HepG2 (cell line): ENCODE results near the gene ALDH9A1. TPM values are rescaled to one million over a fixed set of nuclear protein-coding genes. Genes with fewer than 3 reads are reported as not detected.

Experiments used
- ATF2 ChIP-seq: sonication (generic); formaldehyde crosslinking; IDR thresholded peaks from 2 replicates; pipeline ENCODE4 v1.4.0; 2020; ENCODE audit warnings: missing genetic modification reagents
- DR1 ChIP-seq: sonication (generic); formaldehyde crosslinking; IDR thresholded peaks from 2 replicates; pipeline ENCODE4 v1.8.0; 2021; ENCODE audit warnings: mild to moderate bottlenecking, missing genetic modification reagents, inconsistent platforms
- FOXO1 ChIP-seq: sonication (generic); formaldehyde crosslinking; IDR thresholded peaks from 2 replicates; pipeline ENCODE4 v1.4.0; 2020; ENCODE audit warnings: missing genetic modification reagents
- GFI1 ChIP-seq: sonication (generic); formaldehyde crosslinking; IDR thresholded peaks from 2 replicates; pipeline ENCODE4 v1.5.0; 2020; ENCODE audit warnings: missing genetic modification reagents, mild to moderate bottlenecking, borderline replicate concordance
- HES4 ChIP-seq: sonication (generic); formaldehyde crosslinking; IDR thresholded peaks from 2 replicates; pipeline ENCODE4 v1.9.0; 2021; ENCODE audit warnings: mild to moderate bottlenecking, missing genetic modification reagents, borderline replicate concordance
- IKZF5 ChIP-seq: IDR thresholded peaks from 2 replicates; pipeline ENCODE4 v1.6.1; 2018; ENCODE audit warnings: missing genetic modification reagents, mild to moderate bottlenecking, missing compliant biosample characterization
- JARID2 ChIP-seq: sonication (generic); formaldehyde crosslinking; IDR thresholded peaks from 2 replicates; pipeline ENCODE4 v1.8.1; 2023; ENCODE audit warnings: missing genetic modification reagents, inconsistent platforms; ENCODE audit not compliant: insufficient replicate concordance
- KAT8 ChIP-seq: IDR thresholded peaks from 2 replicates; pipeline ENCODE4 v1.6.1; 2016; ENCODE audit warnings: missing genetic modification reagents, missing compliant biosample characterization
- MXD4 ChIP-seq: IDR thresholded peaks from 2 replicates; pipeline ENCODE4 v1.6.1; 2016; ENCODE audit warnings: mild to moderate bottlenecking, missing biosample characterization, missing genetic modification reagents
- NRL ChIP-seq: sonication (generic); formaldehyde crosslinking; IDR thresholded peaks from 2 replicates; pipeline ENCODE4 v1.5.0; 2020; ENCODE audit warnings: missing genetic modification reagents, mild to moderate bottlenecking, moderate library complexity, borderline replicate concordance
- PHF20 ChIP-seq: sonication (generic); formaldehyde crosslinking; IDR thresholded peaks from 2 replicates; pipeline ENCODE4 v1.5.0; 2020; ENCODE audit warnings: mild to moderate bottlenecking, missing genetic modification reagents
- POLR2AphosphoS5 ChIP-seq: IDR thresholded peaks from 2 replicates; pipeline ENCODE4 v1.6.1; 2012; ENCODE audit warnings: low read depth, low read length
- SALL2 ChIP-seq: sonication (generic); formaldehyde crosslinking; IDR thresholded peaks from 2 replicates; pipeline ENCODE4 v1.8.1; 2023; ENCODE audit warnings: mild to moderate bottlenecking, missing genetic modification reagents, inconsistent platforms
- SNAPC2 ChIP-seq: sonication (generic); formaldehyde crosslinking; IDR thresholded peaks from 2 replicates; pipeline ENCODE4 v1.8.1; 2022; ENCODE audit warnings: mild to moderate bottlenecking, missing genetic modification reagents
- SP5 ChIP-seq: IDR thresholded peaks from 2 replicates; pipeline ENCODE4 v1.6.1; 2016; ENCODE audit warnings: low read depth, borderline replicate concordance
- YEATS2 ChIP-seq: sonication (generic); formaldehyde crosslinking; IDR thresholded peaks from 2 replicates; pipeline ENCODE4 v1.4.0; 2020; ENCODE audit warnings: missing genetic modification reagents, borderline replicate concordance
- ZBTB26 ChIP-seq: IDR thresholded peaks from 2 replicates; pipeline ENCODE4 v1.6.1; 2016; ENCODE audit warnings: missing compliant biosample characterization, missing genetic modification reagents, borderline replicate concordance
- ZNF10 ChIP-seq: sonication (generic); formaldehyde crosslinking; IDR thresholded peaks from 2 replicates; pipeline ENCODE4 v1.4.0; 2020; ENCODE audit warnings: mild to moderate bottlenecking, low read depth, missing genetic modification reagents, borderline replicate concordance
- ZNF256 ChIP-seq: sonication (generic); formaldehyde crosslinking; conservative IDR thresholded peaks from 2 replicates; pipeline ENCODE4 v1.4.0; 2020; ENCODE audit warnings: missing genetic modification reagents
- ZNF3 ChIP-seq: IDR thresholded peaks from 2 replicates; pipeline ENCODE4 v1.7.0; 2017; ENCODE audit warnings: inconsistent platforms
- ZNF446 ChIP-seq: sonication (generic); formaldehyde crosslinking; IDR thresholded peaks from 2 replicates; pipeline ENCODE4 v1.5.0; 2020; ENCODE audit warnings: mild to moderate bottlenecking, missing genetic modification reagents
- ZNF510 ChIP-seq: sonication (generic); formaldehyde crosslinking; IDR thresholded peaks from 2 replicates; pipeline ENCODE4 v1.4.0; 2020; ENCODE audit warnings: low read depth, mild to moderate bottlenecking, missing genetic modification reagents
- polyA plus RNA-seq, 8 experiments: library from polyadenylated mRNA; depleted of rRNA in 3 of 8; stranded (reverse) in 7 of 8; unstranded in 1 of 8; fragments of >200 nt; fragmentation: Illumina TruSeq in 4 of 8; extraction: Trizol in 4 of 8; gene quantifications; 2 replicates each; pipeline versions ENCODE4 v1.2.1 to v1.2.3, GENCODE V29; 2011 to 2016; ENCODE audit warnings: low read depth in 4 of 8, missing spikeins in 1 of 8, mixed read lengths in 1 of 8; ENCODE audit not compliant: insufficient read depth in 1 of 8
- total RNA-seq, 5 experiments: library from RNA; depleted of rRNA; stranded (reverse); fragments of >200 nt; fragmentation: Illumina TruSeq; extraction: Trizol; gene quantifications; 2 replicates each; pipeline ENCODE4 v1.2.3, GENCODE V29; 2016; ENCODE audit warnings: low read depth in 1 of 5
- TF ChIP-seq, protein P1 (sequence below): sonication (generic); formaldehyde crosslinking; IDR thresholded peaks from 2 replicates; pipeline ENCODE4 v1.4.0; 2020; ENCODE audit warnings: missing genetic modification reagents, mild to moderate bottlenecking, borderline replicate concordance

Gene ALDH9A1
- total and polyA plus RNA-seq, 2 of the 13 experiments (the other 11 are each of a cell fraction or from before 2014, with no cell fraction given) = 27.5 to 38.5 TPM

DNA sequence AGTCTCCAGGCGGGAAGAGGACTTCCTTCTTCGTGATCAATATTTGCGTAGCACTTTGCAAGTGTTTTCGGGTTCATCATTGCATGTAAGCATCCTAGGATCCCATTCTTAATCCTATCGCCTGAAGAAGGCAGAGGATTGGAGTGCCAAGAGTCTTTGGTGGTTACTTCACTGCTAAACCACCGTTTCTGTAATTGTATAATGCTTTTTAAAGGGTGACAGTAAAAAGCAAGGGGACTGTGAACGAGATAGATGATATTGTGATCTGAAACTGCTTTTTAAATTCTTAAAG is 345 bp upstream of the ALDH9A1 start (continued):
- TF ChIP-seq ZBTB26 (CRISPR knock-in tag) (no peak), SP5 (CRISPR knock-in tag) (0 out of 2 replicates have a peak, but pooled peaks have one; percentile 1), DR1 (CRISPR knock-in tag) (no peak), JARID2 (CRISPR knock-in tag) (no peak), ZNF3 (no peak), ATF2 (CRISPR knock-in tag) (no peak), HES4 (CRISPR knock-in tag) (no peak), KAT8 (no peak), IKZF5 (CRISPR knock-in tag) (no peak), ZNF510 (CRISPR knock-in tag) (no peak), POLR2AphosphoS5 (peak; percentile 5; the same call in 1 of the 2 replicates), PHF20 (CRISPR knock-in tag) (no peak), SALL2 (CRISPR knock-in tag) (no peak), ZNF256 (CRISPR knock-in tag) (no peak), YEATS2 (CRISPR knock-in tag) (no peak), SNAPC2 (no peak), FOXO1 (CRISPR knock-in tag) (no peak), MXD4 (CRISPR knock-in tag) (no peak), ZNF446 (CRISPR knock-in tag) (0 out of 2 replicates have a peak, but pooled peaks have one; percentile 0), ZNF10 (CRISPR knock-in tag) (no peak), NRL (CRISPR knock-in tag) (no peak), GFI1 (CRISPR knock-in tag) (0 out of 2 replicates have a peak, but pooled peaks have one; percentile 0)
- TF ChIP-seq, protein P1, sequence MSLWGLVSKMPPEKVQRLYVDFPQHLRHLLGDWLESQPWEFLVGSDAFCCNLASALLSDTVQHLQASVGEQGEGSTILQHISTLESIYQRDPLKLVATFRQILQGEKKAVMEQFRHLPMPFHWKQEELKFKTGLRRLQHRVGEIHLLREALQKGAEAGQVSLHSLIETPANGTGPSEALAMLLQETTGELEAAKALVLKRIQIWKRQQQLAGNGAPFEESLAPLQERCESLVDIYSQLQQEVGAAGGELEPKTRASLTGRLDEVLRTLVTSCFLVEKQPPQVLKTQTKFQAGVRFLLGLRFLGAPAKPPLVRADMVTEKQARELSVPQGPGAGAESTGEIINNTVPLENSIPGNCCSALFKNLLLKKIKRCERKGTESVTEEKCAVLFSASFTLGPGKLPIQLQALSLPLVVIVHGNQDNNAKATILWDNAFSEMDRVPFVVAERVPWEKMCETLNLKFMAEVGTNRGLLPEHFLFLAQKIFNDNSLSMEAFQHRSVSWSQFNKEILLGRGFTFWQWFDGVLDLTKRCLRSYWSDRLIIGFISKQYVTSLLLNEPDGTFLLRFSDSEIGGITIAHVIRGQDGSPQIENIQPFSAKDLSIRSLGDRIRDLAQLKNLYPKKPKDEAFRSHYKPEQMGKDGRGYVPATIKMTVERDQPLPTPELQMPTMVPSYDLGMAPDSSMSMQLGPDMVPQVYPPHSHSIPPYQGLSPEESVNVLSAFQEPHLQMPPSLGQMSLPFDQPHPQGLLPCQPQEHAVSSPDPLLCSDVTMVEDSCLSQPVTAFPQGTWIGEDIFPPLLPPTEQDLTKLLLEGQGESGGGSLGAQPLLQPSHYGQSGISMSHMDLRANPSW (CRISPR knock-in tag) = no peak
